GM21526 (cell line): ENCODE results near the gene CSNK2A3.

Source experiments
- ATAC-seq: cut with Tn5 transposase; IDR thresholded peaks from one replicate; pipeline ENCODE4 v1.9.1; 2021; ENCODE audit warnings: moderate library complexity; ENCODE audit not compliant: unreplicated experiment, low FRiP score

Gene CSNK2A3

DNA sequence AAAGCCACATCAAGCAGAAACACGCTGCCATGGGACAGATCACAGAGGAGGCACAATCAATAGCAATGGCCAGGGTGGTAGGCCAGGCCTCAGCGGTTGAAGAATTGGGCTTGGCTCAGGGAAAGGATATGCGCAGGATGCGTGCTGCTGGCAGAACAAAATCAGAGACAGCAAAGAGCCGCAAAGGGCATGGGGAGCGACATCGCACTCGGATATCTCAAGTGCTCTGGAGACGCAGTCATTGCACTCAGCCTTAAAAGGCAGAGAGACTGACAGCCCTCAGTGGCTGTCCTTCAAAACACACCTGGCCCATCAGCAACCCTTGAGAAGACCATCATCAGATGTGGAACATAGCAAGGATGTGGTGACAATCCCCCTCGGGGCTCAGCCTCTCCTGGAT, 50.5 kb downstream of the CSNK2A3 start:
- no peak for ATAC-seq
